ENCODE data around the gene XKRX.

DNA sequence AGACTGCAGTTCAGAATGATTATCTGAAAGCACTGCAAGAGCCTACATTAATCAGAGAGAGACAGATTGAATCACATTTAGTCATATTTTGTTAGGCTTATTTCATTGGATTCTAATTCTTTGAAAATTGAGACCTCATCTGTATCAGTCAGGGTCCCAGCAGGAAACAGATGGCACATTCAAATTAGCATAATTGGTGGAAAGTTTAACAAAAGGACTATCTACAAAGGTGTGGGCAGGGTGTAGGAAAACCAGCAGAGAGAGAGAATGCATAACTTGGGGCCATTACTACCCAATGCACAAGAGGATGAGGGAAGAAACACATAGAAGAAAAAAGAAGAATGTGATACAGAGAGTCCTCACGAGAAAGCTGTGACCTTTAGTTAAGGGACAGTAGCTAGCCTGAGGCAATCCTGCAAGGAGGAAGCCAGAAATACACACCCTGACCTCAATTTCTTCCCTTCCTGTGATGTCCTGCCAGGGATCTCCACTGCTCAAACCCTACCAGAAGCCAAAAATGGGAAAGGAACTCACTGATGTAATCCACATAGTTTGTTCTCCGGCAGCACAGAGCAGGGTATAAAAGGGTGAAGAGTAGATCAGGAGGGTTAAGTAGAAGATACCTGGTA lies 17.7 kb upstream of the XKRX start:
- TF ChIP-seq, protein P1, sequence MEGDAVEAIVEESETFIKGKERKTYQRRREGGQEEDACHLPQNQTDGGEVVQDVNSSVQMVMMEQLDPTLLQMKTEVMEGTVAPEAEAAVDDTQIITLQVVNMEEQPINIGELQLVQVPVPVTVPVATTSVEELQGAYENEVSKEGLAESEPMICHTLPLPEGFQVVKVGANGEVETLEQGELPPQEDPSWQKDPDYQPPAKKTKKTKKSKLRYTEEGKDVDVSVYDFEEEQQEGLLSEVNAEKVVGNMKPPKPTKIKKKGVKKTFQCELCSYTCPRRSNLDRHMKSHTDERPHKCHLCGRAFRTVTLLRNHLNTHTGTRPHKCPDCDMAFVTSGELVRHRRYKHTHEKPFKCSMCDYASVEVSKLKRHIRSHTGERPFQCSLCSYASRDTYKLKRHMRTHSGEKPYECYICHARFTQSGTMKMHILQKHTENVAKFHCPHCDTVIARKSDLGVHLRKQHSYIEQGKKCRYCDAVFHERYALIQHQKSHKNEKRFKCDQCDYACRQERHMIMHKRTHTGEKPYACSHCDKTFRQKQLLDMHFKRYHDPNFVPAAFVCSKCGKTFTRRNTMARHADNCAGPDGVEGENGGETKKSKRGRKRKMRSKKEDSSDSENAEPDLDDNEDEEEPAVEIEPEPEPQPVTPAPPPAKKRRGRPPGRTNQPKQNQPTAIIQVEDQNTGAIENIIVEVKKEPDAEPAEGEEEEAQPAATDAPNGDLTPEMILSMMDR (IDR thresholded peaks at IDR 0.05): no peak
- no peak for TF ChIP-seq POLR2A (IDR thresholded peaks at IDR 0.05)
